Panc1 (cell line): Measurements from ENCODE around the gene TLL2. TPM values are rescaled to one million over a fixed set of nuclear protein-coding genes. Genes with fewer than 3 reads are reported as not detected.

Experiments used
- ATAC-seq: fragments of 200-7000 bp; cut with Tn5 transposase; 2 replicates; pipeline ENCODE4 v1.9.1; 2020; ENCODE audit warnings: mild to moderate bottlenecking, moderate library complexity
- BruUV-seq: library from RNA; stranded (reverse); fragments of 400-500 nt; replicated peaks from 2 replicates; lab custom pipeline; 2021; lab: Mats Ljungman, UMichigan
- CTCF ChIA-PET: fragments of 300-600 bp; sonication (Branson Sonifier 250); formaldehyde crosslinking; loops from one replicate; lab custom pipeline; 2022; ENCODE audit warnings: antibody characterized with exemption; lab: Charles Lee
- POLR2A ChIA-PET: fragments of 300-600 bp; sonication (Branson Sonifier 250); formaldehyde crosslinking; loops from one replicate; lab custom pipeline; 2022; ENCODE audit warnings: antibody characterized with exemption; lab: Charles Lee
- DNase-seq: peaks from one replicate; pipeline ENCODE4 v3.0.0-alpha.2; 2010; ENCODE audit warnings: low read depth, low spot score
- H3K27ac ChIP-seq: 2 replicates; pipeline ENCODE4 v1.5.1; 2011; ENCODE audit warnings: mild to moderate bottlenecking, low read length, inconsistent platforms
- H3K27me3 ChIP-seq: fragments of 200-500 bp; sonication (Bioruptor generic); 2 replicates; pipeline ENCODE4 v1.6.0; 2014; ENCODE audit warnings: low read length, inconsistent platforms; ENCODE audit not compliant: control insufficient read depth, insufficient read depth
- H3K36me3 ChIP-seq: fragments of 200-500 bp; sonication (Bioruptor generic); 2 replicates; pipeline ENCODE4 v1.5.1; 2014; ENCODE audit warnings: inconsistent platforms, mild to moderate bottlenecking, low read length, moderate library complexity; ENCODE audit not compliant: control insufficient read depth, insufficient read depth
- H3K4me1 ChIP-seq: 2 replicates; pipeline ENCODE4 v1.5.1; 2011; ENCODE audit warnings: inconsistent platforms, mild to moderate bottlenecking, low read length, moderate library complexity; ENCODE audit not compliant: control insufficient read depth, insufficient read depth
- H3K4me3 ChIP-seq, 2 experiments: 2 replicates each; pipeline ENCODE4 v1.5.1; 2011 to 2012; ENCODE audit warnings: low read depth in 2 of 2, low read length in 2 of 2, mild to moderate bottlenecking in 2 of 2, inconsistent platforms in 1 of 2, moderate library complexity in 1 of 2
- H3K9me3 ChIP-seq: fragments of 200-500 bp; sonication (Bioruptor generic); 2 replicates; pipeline ENCODE4 v1.5.1; 2014; ENCODE audit warnings: low read depth, mild to moderate bottlenecking, inconsistent platforms, low read length, moderate library complexity; ENCODE audit not compliant: control insufficient read depth, insufficient read depth
- CTCF ChIP-seq: fragments of 450-650 bp; IDR thresholded peaks from 2 replicates; pipeline ENCODE4 v1.5.1; 2017; ENCODE audit warnings: mild to moderate bottlenecking
- POLR2AphosphoS5 ChIP-seq: IDR thresholded peaks from 2 replicates; pipeline ENCODE4 v1.6.1; 2012; ENCODE audit warnings: mild to moderate bottlenecking, low read depth, low read length, moderate library complexity
- REST ChIP-seq, 2 experiments: IDR thresholded peaks; 2 replicates each; pipeline ENCODE4 v1.6.1; 2011 to 2012; ENCODE audit warnings: low read depth in 2 of 2, control low read depth in 1 of 2, low read length in 1 of 2, mild to moderate bottlenecking in 1 of 2, moderate library complexity in 1 of 2; ENCODE audit not compliant: insufficient read depth in 1 of 2
- SIN3A ChIP-seq: IDR thresholded peaks from 2 replicates; pipeline ENCODE4 v1.6.1; 2012; ENCODE audit warnings: low read depth, mild to moderate bottlenecking, low read length, moderate library complexity, borderline replicate concordance; ENCODE audit not compliant: insufficient read depth
- TCF7L2 ChIP-seq: IDR thresholded peaks from 2 replicates; pipeline ENCODE4 v1.6.1; 2011; ENCODE audit warnings: mild to moderate bottlenecking, low read depth, low read length, inconsistent platforms
- in situ Hi-C: cut with HindIII; loops from 2 replicates; pipeline ENCODE4 v1.10.0; 2016; ENCODE audit warnings: low sequenced_read_pairs, low pct_unique_long_range_greater_than_20kb
- intact Hi-C: fragments of 100-400 bp; cut with micrococcal nuclease; formaldehyde crosslinking; loops from one replicate; pipeline ENCODE4 v1.10.0; 2022; ENCODE audit not compliant: unreplicated experiment
- total RNA-seq: library from RNA; stranded (reverse); gene quantifications from one replicate; pipeline ENCODE4 v1.2.1, GENCODE V29; 2021; ENCODE audit not compliant: unreplicated experiment

Gene TLL2
- total RNA-seq, 1 experiment from 2014 or later = 0.64 TPM

- H3K4me3 ChIP-seq = no peak overlapping the region
- no peaks in the 10 kb centered on the region for H3K9me3 ChIP-seq
- no peaks in the 10 kb centered on the region for H3K36me3 ChIP-seq
- ChIA-PET CTCF (no interaction called here), POLR2A (no interaction called here)
- H3K27me3 ChIP-seq = peaks cover 3% of the 10 kb centered on the region
- no peak for DNase-seq
- in situ Hi-C loops (no loop called here), intact Hi-C loops (no loop called here)
- no peak for ATAC-seq
- BruUV-seq = no TSS peak
- H3K27ac ChIP-seq = no peak overlapping the region
- TF ChIP-seq CTCF (no peak), POLR2AphosphoS5 (no peak), TCF7L2 (no peak), SIN3A (no peak), REST (IDR thresholded peaks at IDR 0.05; ENCODE audit: insufficient read depth in 1 of 2, low read depth in 2 of 2, low read length in 1 of 2) (no peak)
- no peaks in the 10 kb centered on the region for H3K4me1 ChIP-seq
These were observed 96.3 kb downstream of the TLL2 start for GRCh38 chr10:96417441-96417840.

- TF ChIP-seq CTCF (no peak), SIN3A (no peak), POLR2AphosphoS5 (no peak), TCF7L2 (no peak), REST (IDR thresholded peaks at IDR 0.05; ENCODE audit: insufficient read depth in 1 of 2, low read depth in 2 of 2, low read length in 1 of 2) (no peak)
- DNase-seq (no peak), ATAC-seq (no peak)
- no peak overlapping the region for H3K4me3 ChIP-seq
- ChIA-PET CTCF (no interaction called here), POLR2A (no interaction called here)
- peaks cover 5% of the 10 kb centered on the region for H3K27me3 ChIP-seq
- in situ Hi-C loops (no loop called here), intact Hi-C loops (no loop called here)
- no peaks in the 10 kb centered on the region for H3K36me3 ChIP-seq
- no peaks in the 10 kb centered on the region for H3K9me3 ChIP-seq
- no peak overlapping the region for H3K27ac ChIP-seq
- BruUV-seq = no TSS peak
- no peaks in the 10 kb centered on the region for H3K4me1 ChIP-seq
These were observed 97.1 kb downstream of the TLL2 start for GRCh38 chr10:96416643-96417042.
